Naive B cell (primary cell): ENCODE measurements around the gene AQP11. TPM values are rescaled to one million over a fixed set of nuclear protein-coding genes. Genes with fewer than 3 reads are reported as not detected.
"Not testable (repeated sequence)": the region's sequence is repeated elsewhere in the genome, so short reads cannot be mapped to it uniquely, and the experiment has no call there.

ENCODE experiments used
- ATAC-seq, 2 donors: fragments of 150-1000 bp; cut with Tn5 transposase; 2 replicates each; pipeline ENCODE4 v1.10.0; 2021; ENCODE audit warnings: low read depth in 2 of 2, mild to moderate bottlenecking in 2 of 2, moderate library complexity in 2 of 2
- DNase-seq: peaks from one replicate; pipeline ENCODE4 v3.0.0; 2022
- H3K27ac Mint-ChIP-seq, 6 donors: one replicate each; pipeline ENCODE4 v1.8.0; 2020 to 2022; ENCODE audit warnings: mild to moderate bottlenecking in 6 of 6, mixed read lengths in 6 of 6, moderate library complexity in 5 of 6, inconsistent platforms in 2 of 6
- H3K27me3 Mint-ChIP-seq, 3 donors: one replicate each; pipeline ENCODE4 v1.8.0; 2021 to 2022; ENCODE audit warnings: mixed read lengths in 3 of 3, mild to moderate bottlenecking in 1 of 3
- H3K36me3 Mint-ChIP-seq, 2 donors: one replicate each; pipeline ENCODE4 v1.8.0; 2020 to 2022; ENCODE audit warnings: mixed read lengths in 2 of 2, inconsistent platforms in 1 of 2, mild to moderate bottlenecking in 1 of 2
- H3K4me1 Mint-ChIP-seq, 3 donors: one replicate each; pipeline ENCODE4 v1.8.0; 2020 to 2022; ENCODE audit warnings: mixed read lengths in 3 of 3, inconsistent platforms in 1 of 3, mild to moderate bottlenecking in 1 of 3, moderate library complexity in 1 of 3
- H3K4me3 Mint-ChIP-seq, 8 donors: one replicate each; pipeline ENCODE4 v1.8.0; 2020 to 2022; ENCODE audit warnings: mild to moderate bottlenecking in 8 of 8, mixed read lengths in 8 of 8, moderate library complexity in 8 of 8, inconsistent platforms in 2 of 8
- H3K9me3 Mint-ChIP-seq, 7 donors: one replicate each; pipeline ENCODE4 v1.8.0; 2020 to 2022; ENCODE audit warnings: mixed read lengths in 7 of 7, mild to moderate bottlenecking in 5 of 7, inconsistent platforms in 2 of 7, moderate library complexity in 1 of 7
- polyA plus RNA-seq, 6 donors: library from polyadenylated mRNA; unstranded; fragments of 300-500 nt; fragmentation: Illumina TruSeq; gene quantifications; one replicate each; pipeline ENCODE4 v1.2.3, GENCODE V29; 2021; ENCODE audit warnings: low read depth in 6 of 6

AQP11 gene, protein sequence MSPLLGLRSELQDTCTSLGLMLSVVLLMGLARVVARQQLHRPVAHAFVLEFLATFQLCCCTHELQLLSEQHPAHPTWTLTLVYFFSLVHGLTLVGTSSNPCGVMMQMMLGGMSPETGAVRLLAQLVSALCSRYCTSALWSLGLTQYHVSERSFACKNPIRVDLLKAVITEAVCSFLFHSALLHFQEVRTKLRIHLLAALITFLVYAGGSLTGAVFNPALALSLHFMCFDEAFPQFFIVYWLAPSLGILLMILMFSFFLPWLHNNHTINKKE
- polyA plus RNA-seq: 1 to 10 TPM in 2 of 6 donors, under 1 TPM in 4; 0.36 to 2.0 (median 0.73) TPM

DNA sequence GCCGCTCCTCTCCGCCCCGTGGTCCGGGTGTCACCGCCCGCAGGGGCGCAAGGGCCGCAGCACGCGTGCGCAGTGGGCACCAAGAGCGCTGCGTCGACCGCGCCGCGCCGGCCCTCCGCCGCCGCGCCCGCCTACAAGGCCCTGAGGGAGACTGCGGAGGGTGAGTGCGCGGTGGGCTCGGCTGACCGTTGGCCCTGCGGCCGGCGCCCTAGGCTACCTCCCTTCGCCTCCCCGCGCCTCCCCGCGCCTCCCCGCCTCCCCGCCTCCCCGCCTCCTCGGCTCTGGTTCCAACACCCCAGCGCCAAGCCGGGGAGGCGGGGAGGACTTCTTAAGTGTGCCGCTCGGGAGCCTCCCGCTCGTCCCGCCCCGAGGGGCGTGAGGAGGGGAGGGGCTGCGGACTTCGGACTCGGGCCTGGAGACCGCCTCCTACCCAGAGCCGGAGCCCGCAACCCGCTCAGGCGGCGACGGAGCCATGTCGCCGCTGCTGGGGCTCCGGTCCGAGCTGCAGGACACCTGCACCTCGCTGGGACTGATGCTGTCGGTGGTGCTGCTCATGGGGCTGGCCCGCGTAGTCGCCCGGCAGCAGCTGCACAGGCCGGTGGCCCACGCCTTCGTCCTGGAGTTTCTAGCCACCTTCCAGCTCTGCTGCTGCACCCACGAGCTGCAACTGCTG, at the start of gene AQP11:
TSS of gene AQP11 (plus strand) at position 433 of the 673 bp plus-strand sequence. CDS start at position 473, 40 bp downstream.
- ATAC-seq (peak; percentile 83 to 84), DNase-seq (peak; percentile 57)
- Mint-ChIP-seq H3K36me3 (no peaks in the 10 kb centered on the region), H3K4me1 (peaks cover 13 to 22% (median 18%) of the 10 kb centered on the region in 3 donors), H3K9me3 (no peaks in the 10 kb centered on the region), H3K4me3 (peak within 1 kb of the TSS; percentile 83 to 95 (median 92)), H3K27me3 (peaks cover 0 to 20% (median 13%) of the 10 kb centered on the region in 3 donors), H3K27ac (peak within 1 kb of the TSS in 4 of 6 donors; percentile 13 to 88 (median 86))

- ATAC-seq: no peak
- Mint-ChIP-seq H3K36me3 (no peaks in the 10 kb centered on the region), H3K9me3 (peaks cover 0 to 4% (median 0%) of the 10 kb centered on the region in 7 donors), H3K4me1 (no peaks in the 10 kb centered on the region), H3K27me3 (no peaks in the 10 kb centered on the region), H3K4me3 (no peak overlapping the region), H3K27ac (peak overlapping the region in 1 of 6 donors; percentile 47)
- no peak for DNase-seq
These were observed 47.5 kb upstream of the AQP11 start for GRCh38 chr11:77542296-77542695.

DNA sequence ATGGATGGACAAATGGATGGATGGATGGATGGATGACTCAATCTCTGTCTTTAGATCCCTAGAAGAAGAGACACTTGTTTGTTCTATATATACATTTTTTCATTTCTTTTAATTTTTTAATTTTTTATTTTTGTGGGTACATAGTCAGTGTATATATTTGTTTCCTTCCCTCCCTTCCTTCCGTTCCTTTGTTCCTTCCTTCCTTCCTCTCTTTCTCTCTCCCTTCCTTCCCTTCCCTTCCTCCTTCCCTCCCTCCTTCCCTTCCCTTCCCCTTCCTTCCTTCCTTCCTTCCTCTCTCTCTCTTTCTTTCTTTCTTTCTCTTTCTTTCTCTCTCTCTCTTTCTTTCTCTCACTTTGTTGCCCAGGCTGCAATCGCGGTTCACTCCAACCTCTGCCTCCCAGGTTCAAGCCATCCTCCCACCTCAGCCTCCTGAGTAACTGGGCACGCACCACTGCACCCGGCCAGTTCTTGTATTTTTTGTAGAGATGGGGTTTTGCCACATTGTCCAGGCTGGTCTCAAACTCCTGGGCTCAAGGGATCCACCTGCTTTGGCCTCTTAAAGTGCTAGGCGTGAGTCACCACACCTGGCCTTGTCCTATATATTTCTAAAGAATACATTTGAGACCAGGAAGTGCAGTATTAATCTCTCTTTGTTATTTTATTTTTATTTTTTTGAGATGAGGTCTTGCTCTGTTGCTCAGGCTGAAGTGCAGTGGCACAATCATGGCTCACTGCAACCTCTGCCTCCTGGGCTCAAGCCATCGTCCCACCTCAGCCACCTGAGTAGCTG, 42.5 kb upstream of the AQP11 start:
- H3K9me3 Mint-ChIP-seq: peaks cover 0 to 6% (median 0%) of the 10 kb centered on the region in 7 donors
- DNase-seq: no peak
- H3K27ac Mint-ChIP-seq: peak overlapping the region in 1 of 6 donors; percentile 53
- H3K4me1 Mint-ChIP-seq: peaks cover 5 to 7% (median 6%) of the 10 kb centered on the region in 3 donors
- H3K4me3 Mint-ChIP-seq: no peak overlapping the region
- no peaks in the 10 kb centered on the region for H3K36me3 Mint-ChIP-seq
- H3K27me3 Mint-ChIP-seq: no peaks in the 10 kb centered on the region
- no peak for ATAC-seq

GRCh38 chr11:77547863-77548551, 41.7 kb upstream of the AQP11 start:
- Mint-ChIP-seq H3K36me3 (no peaks in the 10 kb centered on the region), H3K9me3 (peaks cover 0 to 6% (median 0%) of the 10 kb centered on the region in 7 donors), H3K27me3 (no peaks in the 10 kb centered on the region), H3K4me3 (peak overlapping the region in 2 of 8 donors; percentile 43 to 69), H3K27ac (peak overlapping the region in 1 of 6 donors; percentile 44), H3K4me1 (peaks cover 5 to 7% (median 6%) of the 10 kb centered on the region in 3 donors)
- ATAC-seq (peak in 1 of 2 donors; percentile 27), DNase-seq (peak; percentile 44)

DNA sequence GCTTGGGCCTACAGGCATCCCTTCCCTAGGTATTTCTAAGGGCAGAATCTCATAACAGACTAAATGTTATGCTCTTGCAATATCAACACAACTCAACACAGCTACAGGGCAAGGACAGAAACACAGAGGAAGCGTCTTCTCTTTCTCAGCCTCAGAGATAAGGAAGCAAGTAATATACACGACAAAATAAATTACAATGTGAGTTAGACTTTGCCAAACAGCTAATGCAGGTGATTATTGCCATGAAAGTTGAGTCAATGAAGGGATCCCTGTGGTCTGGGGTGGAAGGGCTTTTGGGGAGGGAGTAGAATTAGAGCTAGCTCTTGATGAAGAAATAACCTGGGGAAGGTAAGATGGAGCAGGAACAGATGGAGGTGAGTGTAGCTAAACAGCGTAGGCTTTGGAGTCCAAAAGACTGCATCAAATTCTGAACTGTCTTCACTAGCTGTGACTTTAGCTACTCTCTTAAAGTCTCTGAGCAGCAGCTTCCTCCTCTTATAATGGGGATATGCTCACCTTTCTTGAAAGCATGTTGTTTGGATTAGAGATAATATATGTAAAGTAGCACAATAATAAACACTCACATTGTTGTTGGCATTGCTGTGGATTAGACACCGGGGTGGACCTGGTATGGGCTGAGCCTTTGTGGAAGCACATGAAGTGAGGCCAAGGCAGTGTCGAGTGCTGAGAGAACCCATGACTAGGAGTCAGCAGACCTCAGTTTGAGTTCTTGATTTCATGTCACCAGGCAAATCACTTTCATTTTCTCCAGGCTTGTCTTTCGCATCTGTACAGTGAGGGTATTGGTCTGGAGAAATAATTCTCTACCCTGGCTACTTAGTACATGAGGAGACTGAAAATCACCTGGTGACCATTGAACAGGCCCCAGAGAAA, 41.0 kb upstream of the AQP11 start:
- ATAC-seq (peak in 1 of 2 donors; percentile 4), DNase-seq (no peak)
- no peaks in the 10 kb centered on the region for H3K27me3 Mint-ChIP-seq
- H3K9me3 Mint-ChIP-seq: peaks cover 0 to 6% (median 0%) of the 10 kb centered on the region in 7 donors
- H3K4me1 Mint-ChIP-seq: peaks cover 5 to 7% (median 6%) of the 10 kb centered on the region in 3 donors
- no peaks in the 10 kb centered on the region for H3K36me3 Mint-ChIP-seq
- peak overlapping the region in 2 of 8 donors; percentile 43 to 69 for H3K4me3 Mint-ChIP-seq
- H3K27ac Mint-ChIP-seq: no peak overlapping the region

DNA sequence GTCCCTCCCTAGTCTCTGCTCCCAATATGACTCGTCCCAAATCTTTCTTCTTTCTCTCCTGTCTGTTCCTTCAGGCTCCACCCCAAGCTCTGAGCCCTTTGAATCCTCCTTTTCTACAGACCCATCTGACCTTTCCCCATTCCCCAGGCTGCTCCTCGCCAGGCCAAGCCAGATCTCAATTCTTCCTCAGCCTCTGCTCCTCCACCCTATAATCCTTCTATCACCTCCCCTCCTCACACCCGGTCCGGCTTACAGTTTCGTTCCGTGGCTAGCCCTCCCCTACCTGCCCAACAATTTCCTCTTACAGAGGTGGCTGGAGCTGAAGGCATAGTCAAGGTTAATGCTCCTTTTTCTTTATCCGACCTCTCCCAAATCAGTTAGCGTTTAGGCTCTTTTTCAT, 38.3 kb upstream of the AQP11 start:
- not testable (repeated sequence) for H3K4me1 Mint-ChIP-seq, H3K9me3 Mint-ChIP-seq, H3K27me3 Mint-ChIP-seq, H3K36me3 Mint-ChIP-seq, H3K4me3 Mint-ChIP-seq, DNase-seq, H3K27ac Mint-ChIP-seq, ATAC-seq

GRCh38 chr11:77557553-77557952, 32.2 kb upstream of the AQP11 start:
- Mint-ChIP-seq H3K9me3 (peaks cover 0 to 4% (median 0%) of the 10 kb centered on the region in 7 donors), H3K27me3 (no peaks in the 10 kb centered on the region), H3K36me3 (no peaks in the 10 kb centered on the region), H3K4me1 (no peaks in the 10 kb centered on the region), H3K4me3 (no peak overlapping the region), H3K27ac (no peak overlapping the region)
- no peak for DNase-seq
- no peak for ATAC-seq

DNA sequence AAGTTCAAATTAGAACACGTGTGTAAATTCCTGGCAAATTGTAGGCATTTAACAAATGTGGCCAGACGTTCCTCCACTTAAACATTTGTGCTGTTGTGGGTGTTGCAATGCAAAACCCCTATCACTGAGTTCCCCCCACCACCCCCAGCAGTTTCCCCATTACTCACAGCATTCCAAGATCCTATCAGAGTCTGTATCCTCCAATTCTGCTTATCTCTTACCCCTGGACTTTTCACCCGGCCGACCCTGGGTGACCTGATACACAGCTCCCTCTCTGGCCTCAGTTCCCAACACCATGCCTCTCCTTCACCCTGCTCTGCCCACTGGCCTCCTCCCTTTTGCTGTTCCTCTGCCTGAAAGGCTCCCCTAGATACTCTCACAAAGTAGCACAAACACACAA, 31.4 kb upstream of the AQP11 start:
- DNase-seq (no peak), ATAC-seq (no peak)
- H3K36me3 Mint-ChIP-seq: no peaks in the 10 kb centered on the region
- H3K4me3 Mint-ChIP-seq: no peak overlapping the region
- no peaks in the 10 kb centered on the region for H3K4me1 Mint-ChIP-seq
- H3K27me3 Mint-ChIP-seq: no peaks in the 10 kb centered on the region
- H3K9me3 Mint-ChIP-seq: peaks cover 0 to 6% (median 0%) of the 10 kb centered on the region in 7 donors
- H3K27ac Mint-ChIP-seq: peak overlapping the region in 1 of 6 donors; percentile 2

DNA sequence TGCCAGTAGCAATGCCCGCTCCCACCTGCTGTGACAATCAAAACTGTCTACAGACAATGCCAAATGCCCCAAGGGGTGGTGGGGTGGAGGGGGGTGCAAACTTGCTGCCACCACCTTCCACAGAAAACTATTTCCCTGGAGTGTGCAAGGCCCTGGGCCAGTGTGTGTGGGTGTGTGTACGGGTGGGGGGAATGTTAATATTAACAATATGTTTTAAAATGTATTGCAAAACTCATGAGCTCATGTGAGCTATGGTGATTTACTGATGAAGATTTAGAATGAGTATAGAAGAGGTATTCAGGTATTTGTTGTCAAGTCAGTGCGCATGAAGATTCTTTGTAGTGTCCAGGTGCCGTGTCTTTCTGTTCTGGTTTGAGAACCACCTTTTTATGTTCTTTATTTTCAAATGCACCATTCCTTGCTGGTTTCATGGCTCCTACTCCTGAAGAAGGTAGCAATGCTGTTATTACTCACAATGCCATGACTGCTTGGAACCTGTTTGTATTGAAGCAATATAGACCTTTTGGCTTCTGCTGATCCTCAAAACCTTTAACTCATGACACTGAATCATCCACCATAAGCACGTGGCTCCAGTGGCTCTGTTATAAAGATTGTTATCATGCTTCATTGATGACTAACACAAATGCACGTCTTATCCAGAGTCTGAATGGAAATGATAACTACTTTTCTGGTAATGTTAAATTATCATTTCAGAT, 29.9 kb upstream of the AQP11 start:
- DNase-seq (no peak), ATAC-seq (no peak)
- no peaks in the 10 kb centered on the region for H3K36me3 Mint-ChIP-seq
- no peaks in the 10 kb centered on the region for H3K27me3 Mint-ChIP-seq
- H3K27ac Mint-ChIP-seq: no peak overlapping the region
- H3K4me1 Mint-ChIP-seq: no peaks in the 10 kb centered on the region
- H3K4me3 Mint-ChIP-seq: no peak overlapping the region
- H3K9me3 Mint-ChIP-seq: peaks cover 0 to 6% (median 0%) of the 10 kb centered on the region in 7 donors

DNA sequence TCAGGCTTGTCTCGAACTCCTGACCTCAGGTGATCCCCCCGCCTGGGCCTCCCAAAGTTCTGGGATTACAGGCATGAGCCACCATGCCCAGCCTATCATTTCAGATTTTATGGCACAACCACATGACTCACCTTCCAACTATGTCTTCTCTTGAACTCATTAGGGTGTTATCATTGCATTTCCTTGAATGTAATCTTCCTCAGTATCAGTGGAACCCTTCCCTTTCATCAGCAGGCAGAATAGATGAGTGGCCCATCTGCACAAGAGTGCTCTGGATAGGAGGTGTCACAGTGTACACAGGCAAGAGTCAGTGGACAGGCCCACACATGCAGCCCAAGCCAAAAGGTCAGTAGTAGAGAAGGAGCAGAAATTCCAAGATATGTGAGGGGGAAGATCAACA, 29.1 kb upstream of the AQP11 start:
- no peaks in the 10 kb centered on the region for H3K27me3 Mint-ChIP-seq
- H3K36me3 Mint-ChIP-seq: no peaks in the 10 kb centered on the region
- H3K4me1 Mint-ChIP-seq: no peaks in the 10 kb centered on the region
- ATAC-seq (no peak), DNase-seq (no peak)
- H3K4me3 Mint-ChIP-seq: no peak overlapping the region
- H3K27ac Mint-ChIP-seq: no peak overlapping the region
- peaks cover 0 to 4% (median 0%) of the 10 kb centered on the region in 7 donors for H3K9me3 Mint-ChIP-seq

DNA sequence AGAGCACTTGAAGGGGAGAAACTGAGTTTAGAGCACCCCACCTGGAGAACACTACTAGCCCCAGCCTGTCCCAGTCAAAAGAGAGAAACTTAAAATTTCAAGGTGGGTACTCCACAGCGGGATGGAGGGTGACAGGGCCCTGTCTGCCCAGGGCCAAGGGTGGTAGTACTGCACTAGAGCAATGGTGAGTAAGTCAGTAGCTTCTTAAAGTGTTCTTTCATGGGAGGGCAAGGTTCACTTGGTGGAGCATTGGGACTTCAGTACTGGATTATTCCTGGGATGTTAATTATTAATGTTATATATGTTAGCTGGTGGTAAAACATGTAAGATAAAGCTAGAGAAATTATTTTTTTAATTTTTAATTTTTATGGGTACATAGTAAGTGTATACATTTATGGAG, 28.5 kb upstream of the AQP11 start:
- DNase-seq (no peak), ATAC-seq (no peak)
- H3K4me3 Mint-ChIP-seq: no peak overlapping the region
- H3K36me3 Mint-ChIP-seq: no peaks in the 10 kb centered on the region
- no peaks in the 10 kb centered on the region for H3K27me3 Mint-ChIP-seq
- H3K9me3 Mint-ChIP-seq: peaks cover 0 to 4% (median 0%) of the 10 kb centered on the region in 7 donors
- no peak overlapping the region for H3K27ac Mint-ChIP-seq
- no peaks in the 10 kb centered on the region for H3K4me1 Mint-ChIP-seq

DNA sequence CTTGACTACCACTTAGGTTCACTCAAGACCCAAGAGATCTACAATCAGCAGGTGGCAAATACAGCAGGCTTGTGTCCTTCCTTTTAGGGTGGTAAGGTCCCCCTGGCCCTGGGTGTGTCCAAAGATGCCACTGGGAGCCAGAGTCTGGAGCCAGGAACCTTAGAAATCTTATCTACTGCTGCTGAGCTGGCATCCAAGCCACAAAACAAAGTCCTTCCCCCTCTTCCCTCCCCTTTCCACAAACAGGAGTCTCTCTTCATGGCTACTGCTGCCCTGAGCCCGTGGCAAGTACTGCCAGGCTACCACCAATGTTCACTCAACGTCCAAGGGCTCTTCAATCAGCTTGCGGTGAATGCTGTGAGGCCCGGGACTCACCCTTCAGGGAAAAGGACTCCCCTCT, 21.4 kb upstream of the AQP11 start:
- no peak overlapping the region for H3K4me3 Mint-ChIP-seq
- peaks cover 0 to 11% (median 10%) of the 10 kb centered on the region in 3 donors for H3K27me3 Mint-ChIP-seq
- no peak overlapping the region for H3K27ac Mint-ChIP-seq
- H3K9me3 Mint-ChIP-seq: peaks cover 0 to 4% (median 0%) of the 10 kb centered on the region in 7 donors
- DNase-seq (no peak), ATAC-seq (no peak)
- H3K36me3 Mint-ChIP-seq: no peaks in the 10 kb centered on the region
- no peaks in the 10 kb centered on the region for H3K4me1 Mint-ChIP-seq
